Ishikawa (cell line): ENCODE measurements around the gene CACNA2D3.

Experiments used
- CEBPB ChIP-seq: IDR thresholded peaks from 2 replicates; pipeline ENCODE4 v1.6.1; 2012
- EGR1 ChIP-seq: IDR thresholded peaks from 2 replicates; pipeline ENCODE4 v1.6.1; 2012
- RAD21 ChIP-seq: IDR thresholded peaks from 2 replicates; pipeline ENCODE4 v1.6.1; 2012; ENCODE audit warnings: low read depth
- TAF1 ChIP-seq: IDR thresholded peaks from 2 replicates; pipeline ENCODE4 v1.6.1; 2012; ENCODE audit warnings: low read depth, mild to moderate bottlenecking
- YY1 ChIP-seq: IDR thresholded peaks from 2 replicates; pipeline ENCODE4 v1.6.1; 2012; ENCODE audit warnings: low read depth
- ZBTB7A ChIP-seq: IDR thresholded peaks from 2 replicates; pipeline ENCODE4 v1.6.1; 2012; ENCODE audit warnings: low read depth
- TF ChIP-seq, protein P1 (sequence below): IDR thresholded peaks from 2 replicates; pipeline ENCODE4 v1.6.1; 2012
- TF ChIP-seq, protein P2 (sequence below): IDR thresholded peaks from 2 replicates; pipeline ENCODE4 v1.6.1; 2012
- TF ChIP-seq, protein P3 (sequence below): IDR thresholded peaks from 2 replicates; pipeline ENCODE4 v1.6.1; 2012; ENCODE audit warnings: low read depth, mild to moderate bottlenecking

DNA sequence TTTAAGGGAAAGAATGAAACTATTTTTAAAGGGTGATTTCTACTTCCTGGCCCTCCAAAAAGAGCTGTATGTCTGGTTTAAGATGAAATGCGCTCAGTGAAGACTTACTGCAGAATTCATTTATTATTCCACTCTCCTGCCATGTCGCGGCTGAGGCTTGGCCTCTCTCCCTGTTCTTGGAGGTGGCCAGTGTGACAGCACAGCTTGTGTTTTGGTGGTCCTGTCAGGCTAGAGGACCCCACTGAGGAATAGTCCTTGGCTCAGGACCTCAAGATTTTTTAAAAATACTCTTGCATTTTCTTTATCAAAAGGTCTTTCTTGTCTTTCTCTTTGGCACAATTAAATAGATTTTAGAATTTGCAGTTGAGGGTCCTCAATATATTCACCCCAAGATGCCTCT, 421.1 kb downstream of the CACNA2D3 start:
- TF ChIP-seq, protein P1, sequence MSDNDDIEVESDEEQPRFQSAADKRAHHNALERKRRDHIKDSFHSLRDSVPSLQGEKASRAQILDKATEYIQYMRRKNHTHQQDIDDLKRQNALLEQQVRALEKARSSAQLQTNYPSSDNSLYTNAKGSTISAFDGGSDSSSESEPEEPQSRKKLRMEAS, result no peak
- TF ChIP-seq, protein P2, sequence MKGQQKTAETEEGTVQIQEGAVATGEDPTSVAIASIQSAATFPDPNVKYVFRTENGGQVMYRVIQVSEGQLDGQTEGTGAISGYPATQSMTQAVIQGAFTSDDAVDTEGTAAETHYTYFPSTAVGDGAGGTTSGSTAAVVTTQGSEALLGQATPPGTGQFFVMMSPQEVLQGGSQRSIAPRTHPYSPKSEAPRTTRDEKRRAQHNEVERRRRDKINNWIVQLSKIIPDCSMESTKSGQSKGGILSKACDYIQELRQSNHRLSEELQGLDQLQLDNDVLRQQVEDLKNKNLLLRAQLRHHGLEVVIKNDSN, result no peak
- TF ChIP-seq YY1 (no peak), ZBTB7A (no peak), TAF1 (no peak), RAD21 (no peak), CEBPB (no peak), EGR1 (no peak)
- TF ChIP-seq, protein P3, sequence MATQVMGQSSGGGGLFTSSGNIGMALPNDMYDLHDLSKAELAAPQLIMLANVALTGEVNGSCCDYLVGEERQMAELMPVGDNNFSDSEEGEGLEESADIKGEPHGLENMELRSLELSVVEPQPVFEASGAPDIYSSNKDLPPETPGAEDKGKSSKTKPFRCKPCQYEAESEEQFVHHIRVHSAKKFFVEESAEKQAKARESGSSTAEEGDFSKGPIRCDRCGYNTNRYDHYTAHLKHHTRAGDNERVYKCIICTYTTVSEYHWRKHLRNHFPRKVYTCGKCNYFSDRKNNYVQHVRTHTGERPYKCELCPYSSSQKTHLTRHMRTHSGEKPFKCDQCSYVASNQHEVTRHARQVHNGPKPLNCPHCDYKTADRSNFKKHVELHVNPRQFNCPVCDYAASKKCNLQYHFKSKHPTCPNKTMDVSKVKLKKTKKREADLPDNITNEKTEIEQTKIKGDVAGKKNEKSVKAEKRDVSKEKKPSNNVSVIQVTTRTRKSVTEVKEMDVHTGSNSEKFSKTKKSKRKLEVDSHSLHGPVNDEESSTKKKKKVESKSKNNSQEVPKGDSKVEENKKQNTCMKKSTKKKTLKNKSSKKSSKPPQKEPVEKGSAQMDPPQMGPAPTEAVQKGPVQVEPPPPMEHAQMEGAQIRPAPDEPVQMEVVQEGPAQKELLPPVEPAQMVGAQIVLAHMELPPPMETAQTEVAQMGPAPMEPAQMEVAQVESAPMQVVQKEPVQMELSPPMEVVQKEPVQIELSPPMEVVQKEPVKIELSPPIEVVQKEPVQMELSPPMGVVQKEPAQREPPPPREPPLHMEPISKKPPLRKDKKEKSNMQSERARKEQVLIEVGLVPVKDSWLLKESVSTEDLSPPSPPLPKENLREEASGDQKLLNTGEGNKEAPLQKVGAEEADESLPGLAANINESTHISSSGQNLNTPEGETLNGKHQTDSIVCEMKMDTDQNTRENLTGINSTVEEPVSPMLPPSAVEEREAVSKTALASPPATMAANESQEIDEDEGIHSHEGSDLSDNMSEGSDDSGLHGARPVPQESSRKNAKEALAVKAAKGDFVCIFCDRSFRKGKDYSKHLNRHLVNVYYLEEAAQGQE, result no peak
